ENCODE measurements around the gene ECI2.

DNA sequence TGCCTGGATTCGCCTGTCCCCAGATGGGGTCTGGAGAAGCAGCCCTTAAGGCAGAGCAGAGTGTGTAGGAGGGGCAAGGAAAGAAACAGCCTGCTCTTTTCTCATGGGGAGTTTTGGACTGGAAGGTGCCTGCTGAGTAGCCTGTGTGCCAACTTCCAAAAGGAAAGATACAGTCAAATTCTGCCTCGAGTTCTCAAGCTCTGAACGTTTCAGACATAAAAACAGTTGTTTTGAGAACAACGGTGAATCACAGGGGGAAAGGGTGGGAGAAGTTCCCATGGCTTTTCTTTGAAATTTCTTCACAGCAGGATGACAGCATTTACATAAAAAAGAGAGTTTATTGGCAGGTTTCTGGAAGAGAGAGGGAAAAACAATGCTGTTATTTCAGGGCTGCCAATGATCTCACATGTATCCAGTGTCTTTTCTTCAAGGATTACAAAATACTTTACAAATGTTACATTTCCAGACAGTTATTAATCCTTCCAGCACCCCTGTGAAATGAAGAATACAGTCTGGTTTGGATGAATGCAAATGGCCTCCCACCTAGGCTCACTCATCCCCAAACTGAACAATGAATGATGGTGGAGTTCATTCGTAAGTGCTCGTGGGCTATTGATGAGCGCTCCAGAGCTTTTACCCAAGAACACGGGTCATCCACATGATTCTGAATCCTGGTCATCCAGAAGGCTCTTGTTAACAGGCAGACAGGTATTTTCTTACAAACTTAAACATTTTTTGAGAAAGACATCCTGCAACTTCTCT lies 33.8 kb upstream of the ECI2 start:
- TF ChIP-seq, protein P1, sequence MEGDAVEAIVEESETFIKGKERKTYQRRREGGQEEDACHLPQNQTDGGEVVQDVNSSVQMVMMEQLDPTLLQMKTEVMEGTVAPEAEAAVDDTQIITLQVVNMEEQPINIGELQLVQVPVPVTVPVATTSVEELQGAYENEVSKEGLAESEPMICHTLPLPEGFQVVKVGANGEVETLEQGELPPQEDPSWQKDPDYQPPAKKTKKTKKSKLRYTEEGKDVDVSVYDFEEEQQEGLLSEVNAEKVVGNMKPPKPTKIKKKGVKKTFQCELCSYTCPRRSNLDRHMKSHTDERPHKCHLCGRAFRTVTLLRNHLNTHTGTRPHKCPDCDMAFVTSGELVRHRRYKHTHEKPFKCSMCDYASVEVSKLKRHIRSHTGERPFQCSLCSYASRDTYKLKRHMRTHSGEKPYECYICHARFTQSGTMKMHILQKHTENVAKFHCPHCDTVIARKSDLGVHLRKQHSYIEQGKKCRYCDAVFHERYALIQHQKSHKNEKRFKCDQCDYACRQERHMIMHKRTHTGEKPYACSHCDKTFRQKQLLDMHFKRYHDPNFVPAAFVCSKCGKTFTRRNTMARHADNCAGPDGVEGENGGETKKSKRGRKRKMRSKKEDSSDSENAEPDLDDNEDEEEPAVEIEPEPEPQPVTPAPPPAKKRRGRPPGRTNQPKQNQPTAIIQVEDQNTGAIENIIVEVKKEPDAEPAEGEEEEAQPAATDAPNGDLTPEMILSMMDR (conservative IDR thresholded peaks at IDR 0.05; ENCODE audit: low read depth, low read length), result no peak
- TF ChIP-seq EZH2 (IDR thresholded peaks at IDR 0.05; ENCODE audit: low read length, unreplicated experiment) (no peak), EZH2phosphoT487 (IDR thresholded peaks at IDR 0.05; ENCODE audit: borderline replicate concordance, low read length) (no peak)
